ENCODE data around the gene TPX2.

The TPX2 gene

GRCh38 chr20:31841928-31842327 lies 102.8 kb downstream of the TPX2 start (continued):
- TF ChIP-seq TSHZ2 (CRISPR knock-in tag; IDR thresholded peaks at IDR 0.05) = no peak
- no peak for TF ChIP-seq TCF4 (CRISPR knock-in tag; IDR thresholded peaks at IDR 0.05; ENCODE audit: borderline replicate concordance)
- no peak for TF ChIP-seq PATZ1 (CRISPR knock-in tag; IDR thresholded peaks at IDR 0.05; ENCODE audit: borderline replicate concordance)
- TF ChIP-seq ZC3H10 (CRISPR knock-in tag; IDR thresholded peaks at IDR 0.05) = no peak

- TF ChIP-seq OSR1 (CRISPR knock-in tag; IDR thresholded peaks at IDR 0.05) (no peak), POU6F1 (CRISPR knock-in tag; IDR thresholded peaks at IDR 0.05; ENCODE audit: borderline replicate concordance, low read depth) (no peak), ZNF70 (CRISPR knock-in tag; IDR thresholded peaks at IDR 0.05) (no peak), ZNF565 (CRISPR knock-in tag; conservative IDR thresholded peaks at IDR 0.05; ENCODE audit: low read depth) (no peak), PATZ1 (CRISPR knock-in tag; IDR thresholded peaks at IDR 0.05; ENCODE audit: borderline replicate concordance) (no peak), ARNTL (CRISPR knock-in tag; IDR thresholded peaks at IDR 0.05; ENCODE audit: borderline replicate concordance, low read depth) (no peak), ZNF8 (CRISPR knock-in tag; IDR thresholded peaks at IDR 0.05) (no peak), ESRRG (CRISPR knock-in tag; IDR thresholded peaks at IDR 0.05) (no peak), ZC3H10 (CRISPR knock-in tag; IDR thresholded peaks at IDR 0.05) (no peak), ZFP3 (CRISPR knock-in tag; IDR thresholded peaks at IDR 0.05) (no peak), CSRNP3 (CRISPR knock-in tag; IDR thresholded peaks at IDR 0.05) (no peak), ZFP30 (CRISPR knock-in tag; IDR thresholded peaks at IDR 0.05) (no peak), TSHZ2 (CRISPR knock-in tag; IDR thresholded peaks at IDR 0.05) (no peak), RARB (CRISPR knock-in tag; IDR thresholded peaks at IDR 0.05) (no peak), TOX (CRISPR knock-in tag; IDR thresholded peaks at IDR 0.05; ENCODE audit: borderline replicate concordance) (no peak), PPARA (CRISPR knock-in tag; IDR thresholded peaks at IDR 0.05; ENCODE audit: borderline replicate concordance) (no peak), ISL1 (CRISPR knock-in tag; IDR thresholded peaks at IDR 0.05) (no peak), TCF4 (CRISPR knock-in tag; IDR thresholded peaks at IDR 0.05; ENCODE audit: borderline replicate concordance) (no peak), BACH2 (CRISPR knock-in tag; IDR thresholded peaks at IDR 0.05; ENCODE audit: borderline replicate concordance) (no peak), SNAI2 (CRISPR knock-in tag; IDR thresholded peaks at IDR 0.05) (no peak)
- peak; percentile 51 for ATAC-seq
These were observed 103.5 kb downstream of the TPX2 start for GRCh38 chr20:31842471-31843157.
